AG09309 (cell line): Measurements from ENCODE around the gene MYOD1.

Source experiments
- DNase-seq: peaks from one replicate; pipeline ENCODE4 v3.0.0-alpha.2; 2010; ENCODE audit warnings: low read depth
- H3K4me3 ChIP-seq: 2 replicates; pipeline ENCODE4 v1.5.1; 2011; ENCODE audit warnings: mild to moderate bottlenecking, low read depth, low read length, moderate library complexity; ENCODE audit not compliant: control insufficient read depth
- TF ChIP-seq, protein P1 (sequence below): IDR thresholded peaks from 2 replicates; pipeline ENCODE4 v1.5.1; 2011; ENCODE audit warnings: mild to moderate bottlenecking, low read depth, low read length, inconsistent platforms; ENCODE audit not compliant: insufficient read depth, control insufficient read depth; ENCODE audit errors: missing control alignments

Gene MYOD1

DNA sequence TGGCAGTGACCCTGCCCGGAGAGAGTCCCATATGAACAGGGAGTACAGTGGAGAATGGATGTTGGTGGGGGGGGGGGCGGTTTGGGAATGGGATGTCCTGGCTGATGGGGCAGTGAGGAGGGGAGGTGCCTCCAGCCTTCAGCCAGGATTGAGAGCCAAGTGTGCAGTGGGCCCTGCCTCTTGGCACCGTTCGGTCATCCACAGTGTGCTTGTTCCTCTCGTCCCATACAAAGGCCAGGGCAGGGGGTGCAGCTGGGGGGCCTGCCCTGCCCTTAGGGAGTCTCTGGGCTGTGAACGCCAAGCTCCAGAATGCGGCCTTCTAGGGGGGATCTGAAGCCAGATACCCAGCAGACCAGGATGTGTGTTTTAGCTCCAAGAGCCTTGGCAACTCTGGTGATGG, 49.2 kb downstream of the MYOD1 start:
- no peak for DNase-seq
- H3K4me3 ChIP-seq: no peak overlapping the region
- TF ChIP-seq, protein P1, sequence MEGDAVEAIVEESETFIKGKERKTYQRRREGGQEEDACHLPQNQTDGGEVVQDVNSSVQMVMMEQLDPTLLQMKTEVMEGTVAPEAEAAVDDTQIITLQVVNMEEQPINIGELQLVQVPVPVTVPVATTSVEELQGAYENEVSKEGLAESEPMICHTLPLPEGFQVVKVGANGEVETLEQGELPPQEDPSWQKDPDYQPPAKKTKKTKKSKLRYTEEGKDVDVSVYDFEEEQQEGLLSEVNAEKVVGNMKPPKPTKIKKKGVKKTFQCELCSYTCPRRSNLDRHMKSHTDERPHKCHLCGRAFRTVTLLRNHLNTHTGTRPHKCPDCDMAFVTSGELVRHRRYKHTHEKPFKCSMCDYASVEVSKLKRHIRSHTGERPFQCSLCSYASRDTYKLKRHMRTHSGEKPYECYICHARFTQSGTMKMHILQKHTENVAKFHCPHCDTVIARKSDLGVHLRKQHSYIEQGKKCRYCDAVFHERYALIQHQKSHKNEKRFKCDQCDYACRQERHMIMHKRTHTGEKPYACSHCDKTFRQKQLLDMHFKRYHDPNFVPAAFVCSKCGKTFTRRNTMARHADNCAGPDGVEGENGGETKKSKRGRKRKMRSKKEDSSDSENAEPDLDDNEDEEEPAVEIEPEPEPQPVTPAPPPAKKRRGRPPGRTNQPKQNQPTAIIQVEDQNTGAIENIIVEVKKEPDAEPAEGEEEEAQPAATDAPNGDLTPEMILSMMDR: no peak

DNA sequence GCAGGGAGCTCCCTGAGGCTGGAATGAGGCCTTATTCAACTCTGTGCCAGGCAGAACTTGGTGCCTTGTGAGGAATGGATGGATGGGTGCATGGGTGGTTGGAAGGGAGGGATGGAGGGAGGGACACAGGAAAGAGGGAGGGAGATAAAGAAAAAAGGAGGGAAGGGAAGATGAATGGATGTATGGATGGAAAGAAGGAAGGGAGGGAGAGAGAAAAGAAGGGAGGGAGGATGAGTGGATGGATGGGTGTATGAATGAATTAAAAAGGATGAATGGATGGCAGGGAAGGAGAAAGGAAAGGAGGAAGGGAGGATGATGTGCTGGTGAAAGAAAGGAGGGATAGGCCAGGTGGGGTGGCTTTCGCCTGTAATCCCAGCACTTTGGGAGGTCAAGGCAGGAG, 49.8 kb downstream of the MYOD1 start:
- TF ChIP-seq, protein P1: no peak

DNA sequence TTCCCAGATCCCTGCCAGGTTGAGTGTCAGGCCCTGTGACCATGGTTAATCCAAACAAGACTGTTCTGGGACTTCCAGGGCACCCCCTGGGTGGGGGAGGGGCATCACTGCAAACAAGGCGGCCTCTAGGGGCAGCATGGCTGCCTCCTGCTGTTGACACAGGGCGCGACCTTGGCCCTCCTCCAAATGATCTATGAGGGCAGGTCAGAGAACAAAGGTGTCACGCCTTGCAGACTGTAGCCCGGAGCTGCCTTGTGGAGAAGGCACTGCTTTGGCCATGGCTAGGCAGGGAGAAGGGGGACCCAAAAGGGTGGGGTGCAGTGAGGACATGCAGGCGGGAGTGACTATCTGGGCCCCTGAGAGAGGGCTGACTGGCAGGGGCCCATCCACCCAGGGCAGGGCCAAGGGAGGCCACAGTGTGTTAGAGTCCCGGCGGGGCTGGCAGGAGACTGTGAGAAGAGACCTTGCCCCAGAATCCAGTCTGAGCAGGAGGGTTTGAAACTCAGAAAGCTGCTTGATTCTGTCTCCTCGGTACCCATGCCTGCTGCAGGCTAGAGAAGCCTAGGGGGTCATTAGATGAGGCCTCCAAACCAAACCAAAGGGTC, 50.8 kb downstream of the MYOD1 start:
- no peak for DNase-seq
- TF ChIP-seq, protein P1: no peak
- H3K4me3 ChIP-seq: no peak overlapping the region

More for the DNA sequence above, 49.8 kb downstream of the MYOD1 start:
- H3K4me3 ChIP-seq: no peak overlapping the region
- DNase-seq: no peak

GRCh38 chr11:17770917-17771316, 51.5 kb downstream of the MYOD1 start:
- H3K4me3 ChIP-seq: no peak overlapping the region
- DNase-seq: no peak
- TF ChIP-seq, protein P1: peak; percentile 29

- no peak overlapping the region for H3K4me3 ChIP-seq
- no peak for DNase-seq
- TF ChIP-seq, protein P1: no peak
These were observed 52.0 kb downstream of the MYOD1 start for GRCh38 chr11:17771415-17771814.
